Gastrocnemius medialis (tissue), 4 donors: ENCODE data around the gene NACA.

Source experiments
- POLR2A ChIP-seq, 2 donors: fragments of 450-650 bp; IDR thresholded peaks; one replicate each; pipeline ENCODE4 v1.6.1; 2017; ENCODE audit warnings: antibody characterized with exemption in 2 of 2, mild to moderate bottlenecking in 2 of 2, moderate library complexity in 2 of 2
- TF ChIP-seq, protein P1 (sequence below), 5 experiments: fragments of 450-650 bp in 3 of 5; fragments of 200-600 bp in 2 of 5; sonication (generic) in 2 of 5; IDR thresholded peaks in 4 of 5; conservative IDR thresholded peaks in 1 of 5; 1 replicate in 4 of 5; 2 replicates in 1 of 5; pipeline ENCODE4 v1.5.1; 2016 to 2019; ENCODE audit warnings: antibody characterized with exemption in 5 of 5, mild to moderate bottlenecking in 3 of 5, moderate library complexity in 3 of 5

DNA sequence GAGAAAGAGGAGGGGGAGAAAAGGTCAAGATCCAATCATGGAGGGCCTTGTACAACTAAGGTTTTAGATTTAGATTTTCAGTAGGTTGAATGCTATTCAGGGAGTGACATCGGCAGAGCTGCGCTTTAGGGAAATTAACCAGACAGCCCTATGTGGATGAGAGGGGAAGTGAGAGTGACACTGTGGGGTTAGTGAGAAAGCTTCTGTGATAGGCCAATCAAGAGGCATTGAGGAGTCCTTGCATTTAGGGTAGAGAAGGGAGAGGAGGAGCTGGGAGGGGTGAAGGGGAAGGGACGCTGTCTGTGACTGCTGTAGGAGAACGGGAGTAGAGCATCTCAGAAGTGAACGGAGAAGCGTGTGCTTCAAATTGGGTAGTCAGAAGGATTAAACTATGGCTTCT lies 41.4 kb upstream of the NACA start:
- no peak for TF ChIP-seq POLR2A (IDR thresholded peaks at IDR 0.05)
- TF ChIP-seq, protein P1, sequence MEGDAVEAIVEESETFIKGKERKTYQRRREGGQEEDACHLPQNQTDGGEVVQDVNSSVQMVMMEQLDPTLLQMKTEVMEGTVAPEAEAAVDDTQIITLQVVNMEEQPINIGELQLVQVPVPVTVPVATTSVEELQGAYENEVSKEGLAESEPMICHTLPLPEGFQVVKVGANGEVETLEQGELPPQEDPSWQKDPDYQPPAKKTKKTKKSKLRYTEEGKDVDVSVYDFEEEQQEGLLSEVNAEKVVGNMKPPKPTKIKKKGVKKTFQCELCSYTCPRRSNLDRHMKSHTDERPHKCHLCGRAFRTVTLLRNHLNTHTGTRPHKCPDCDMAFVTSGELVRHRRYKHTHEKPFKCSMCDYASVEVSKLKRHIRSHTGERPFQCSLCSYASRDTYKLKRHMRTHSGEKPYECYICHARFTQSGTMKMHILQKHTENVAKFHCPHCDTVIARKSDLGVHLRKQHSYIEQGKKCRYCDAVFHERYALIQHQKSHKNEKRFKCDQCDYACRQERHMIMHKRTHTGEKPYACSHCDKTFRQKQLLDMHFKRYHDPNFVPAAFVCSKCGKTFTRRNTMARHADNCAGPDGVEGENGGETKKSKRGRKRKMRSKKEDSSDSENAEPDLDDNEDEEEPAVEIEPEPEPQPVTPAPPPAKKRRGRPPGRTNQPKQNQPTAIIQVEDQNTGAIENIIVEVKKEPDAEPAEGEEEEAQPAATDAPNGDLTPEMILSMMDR (IDR thresholded peaks at IDR 0.05 in 4 of 5, conservative IDR thresholded peaks at IDR 0.05 in 1 of 5), result no peak
